GM19240 (cell line): ENCODE measurements around the gene HMCN1.
"Not testable (repeated sequence)": the region's sequence is repeated elsewhere in the genome, so short reads cannot be mapped to it uniquely, and the experiment has no call there.

Source experiments
- DNase-seq: peaks from one replicate; pipeline ENCODE4 v3.0.0; 2011; ENCODE audit warnings: low spot score; ENCODE audit not compliant: insufficient read length

Gene HMCN1

GRCh38 chr1:185846672-185847444 lies 112.7 kb downstream of the HMCN1 start:
- DNase-seq: no peak

- no peak for DNase-seq
Measured at GRCh38 chr1:185849014-185849413, 114.8 kb downstream of the HMCN1 start.

DNA sequence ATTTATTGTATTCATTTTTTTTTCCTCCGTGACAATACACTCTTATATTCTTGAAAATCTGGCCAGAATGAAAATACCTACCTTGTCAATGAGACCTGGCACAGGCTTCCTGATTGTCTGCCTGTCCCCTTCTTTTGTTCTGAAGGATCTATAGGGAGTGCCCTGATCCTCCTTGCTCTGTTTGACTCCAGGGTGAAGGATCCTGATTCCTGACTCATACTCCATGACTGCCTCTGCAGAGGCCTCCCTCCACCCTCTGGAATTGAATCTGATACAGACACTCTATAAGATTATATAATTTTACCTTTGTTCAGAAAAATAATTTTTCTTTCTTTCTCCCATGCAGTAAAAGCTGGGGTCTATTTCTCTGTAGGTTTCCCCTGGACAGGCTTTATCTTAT lies 116.2 kb downstream of the HMCN1 start:
- no peak for DNase-seq

DNA sequence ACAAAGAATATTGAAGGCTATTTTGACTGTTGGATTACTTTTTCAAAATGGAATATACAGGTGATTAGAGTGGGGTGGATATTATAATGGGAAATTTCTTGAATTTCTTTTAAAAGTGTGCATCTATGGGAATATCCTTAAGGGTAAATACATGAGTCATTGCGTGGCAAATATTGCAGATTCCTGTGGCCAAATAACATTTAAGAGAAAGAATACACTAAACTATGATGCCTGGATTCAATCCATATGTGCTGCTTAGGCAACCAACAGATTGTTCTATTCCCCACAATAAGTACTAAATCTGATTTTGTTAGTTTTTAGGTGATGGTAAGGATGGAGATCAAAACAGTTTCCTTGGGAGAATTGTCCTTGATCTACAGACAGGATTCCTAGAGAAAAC lies 119.5 kb downstream of the HMCN1 start:
- no peak for DNase-seq

- DNase-seq: no peak
Measured at GRCh38 chr1:185856482-185856881, 122.3 kb downstream of the HMCN1 start.

GRCh38 chr1:185857442-185857841 lies 123.3 kb downstream of the HMCN1 start:
- DNase-seq: no peak

GRCh38 chr1:185860311-185860710 lies 126.1 kb downstream of the HMCN1 start:
- no peak for DNase-seq

DNA sequence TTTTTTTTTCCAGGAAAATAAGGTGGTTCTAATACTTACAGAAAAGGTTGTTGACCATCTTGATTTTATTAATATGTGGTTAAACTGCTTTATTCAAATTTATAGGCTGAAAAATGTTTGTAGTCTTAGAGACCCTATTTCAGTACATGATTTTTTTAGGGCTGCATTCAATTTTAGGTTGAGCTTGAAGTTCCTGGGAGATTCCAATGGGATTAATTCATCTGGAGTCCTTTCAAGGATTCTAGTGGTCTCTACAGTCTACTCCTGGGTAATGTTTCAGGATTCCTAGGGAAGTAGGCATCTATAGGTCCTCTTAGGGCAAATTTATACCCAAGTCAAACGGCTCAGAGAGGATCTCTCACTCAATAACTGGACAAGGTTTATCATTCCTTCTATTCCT lies 126.7 kb downstream of the HMCN1 start:
- DNase-seq: no peak

- DNase-seq: no peak
Measured at GRCh38 chr1:185861630-185862029, 127.4 kb downstream of the HMCN1 start.

GRCh38 chr1:185862235-185862634 lies 128.0 kb downstream of the HMCN1 start:
- DNase-seq: no peak

DNA sequence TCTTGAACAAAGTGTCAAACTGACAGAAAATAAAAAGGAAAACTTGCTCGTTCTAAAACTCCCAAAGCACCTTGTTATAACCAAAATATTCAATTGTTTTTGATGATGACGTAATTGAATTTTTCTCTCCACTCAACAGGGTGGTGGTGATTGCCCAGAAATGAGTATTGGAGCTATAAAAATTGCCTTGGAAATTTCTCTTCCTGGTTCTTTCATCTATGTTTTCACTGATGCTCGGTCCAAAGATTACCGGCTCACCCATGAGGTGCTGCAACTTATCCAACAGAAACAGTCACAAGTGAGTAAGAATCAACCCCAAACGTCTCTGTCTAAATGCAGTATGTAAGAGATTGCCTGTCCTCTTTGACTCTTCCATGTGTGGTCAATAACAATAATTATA lies 130.1 kb downstream of the HMCN1 start:
- no peak for DNase-seq

DNA sequence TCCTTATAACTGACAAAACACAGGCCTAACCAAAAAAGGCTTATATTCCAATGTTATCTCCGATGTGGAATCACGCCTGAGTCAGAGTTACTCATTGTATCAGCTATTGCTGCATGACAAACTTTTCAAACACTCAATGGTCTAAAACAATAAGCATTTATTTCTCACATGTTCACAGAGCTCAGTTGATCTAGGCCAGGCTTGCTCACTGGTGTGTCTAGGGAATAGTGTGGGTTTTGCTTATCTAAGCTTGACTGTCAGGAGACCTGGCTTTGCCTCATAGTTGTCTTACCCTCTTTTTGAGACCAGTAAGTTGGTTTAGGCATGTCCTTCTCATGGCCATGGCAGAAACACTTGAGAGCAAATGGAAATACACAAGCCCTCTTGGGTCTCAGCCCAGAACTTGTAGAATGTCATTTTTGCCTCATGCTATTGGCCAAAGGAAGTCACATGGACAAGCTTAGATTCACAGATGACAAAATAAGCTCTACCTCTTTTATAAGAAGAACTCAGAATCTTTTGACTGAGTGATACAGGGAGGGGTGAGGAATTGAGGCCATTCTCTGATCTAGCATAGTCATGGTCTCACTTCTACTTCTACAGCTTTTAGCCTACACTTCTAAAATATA lies 130.8 kb downstream of the HMCN1 start:
- DNase-seq: no peak

DNA sequence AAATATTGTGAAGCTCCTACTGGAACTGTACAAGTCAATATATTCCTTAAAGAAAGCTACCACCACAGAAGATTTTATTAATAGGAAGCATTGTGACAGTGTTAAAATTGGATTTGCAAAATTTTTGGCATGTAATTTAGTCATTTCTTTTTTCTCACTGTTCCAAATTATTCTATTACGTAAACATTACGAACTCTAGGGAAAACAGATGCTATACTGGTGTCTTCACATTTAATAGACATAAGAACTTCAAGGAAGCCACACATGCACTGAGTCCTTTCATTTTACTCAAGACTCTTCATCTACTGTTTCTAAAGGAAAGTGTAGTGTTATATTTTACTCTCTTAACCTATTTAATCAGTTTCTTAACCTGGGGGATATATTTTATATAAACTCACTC lies 135.4 kb downstream of the HMCN1 start:
- no peak for DNase-seq

DNA sequence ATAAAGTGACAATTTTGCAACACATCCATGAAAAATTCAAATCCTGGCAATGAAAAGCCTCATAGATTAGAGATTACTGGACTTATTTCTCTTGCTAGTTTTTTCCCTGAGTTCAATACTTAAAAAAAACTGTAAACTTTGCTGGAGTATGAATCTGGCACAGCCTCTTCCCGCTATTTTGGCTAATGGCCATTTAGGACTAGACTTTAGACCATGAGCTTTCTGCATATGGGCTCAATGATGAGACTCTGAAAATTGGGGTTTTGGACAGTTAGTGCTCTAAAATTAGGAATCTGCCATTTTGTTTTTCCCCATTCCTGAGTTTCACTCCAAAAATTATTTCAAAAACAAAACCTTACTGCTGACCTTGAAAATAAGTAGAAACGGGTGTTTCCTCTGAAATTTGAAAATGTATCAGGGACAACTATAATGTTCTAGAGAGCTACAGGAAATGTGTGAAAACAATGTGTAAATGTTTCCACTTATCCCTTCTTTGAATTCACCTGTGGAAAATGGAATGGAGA lies 137.5 kb downstream of the HMCN1 start:
- DNase-seq: no peak

GRCh38 chr1:185874246-185874645 lies 140.1 kb downstream of the HMCN1 start:
- no peak for DNase-seq

- DNase-seq: no peak
Measured at GRCh38 chr1:185880330-185880729, 146.1 kb downstream of the HMCN1 start.

DNA sequence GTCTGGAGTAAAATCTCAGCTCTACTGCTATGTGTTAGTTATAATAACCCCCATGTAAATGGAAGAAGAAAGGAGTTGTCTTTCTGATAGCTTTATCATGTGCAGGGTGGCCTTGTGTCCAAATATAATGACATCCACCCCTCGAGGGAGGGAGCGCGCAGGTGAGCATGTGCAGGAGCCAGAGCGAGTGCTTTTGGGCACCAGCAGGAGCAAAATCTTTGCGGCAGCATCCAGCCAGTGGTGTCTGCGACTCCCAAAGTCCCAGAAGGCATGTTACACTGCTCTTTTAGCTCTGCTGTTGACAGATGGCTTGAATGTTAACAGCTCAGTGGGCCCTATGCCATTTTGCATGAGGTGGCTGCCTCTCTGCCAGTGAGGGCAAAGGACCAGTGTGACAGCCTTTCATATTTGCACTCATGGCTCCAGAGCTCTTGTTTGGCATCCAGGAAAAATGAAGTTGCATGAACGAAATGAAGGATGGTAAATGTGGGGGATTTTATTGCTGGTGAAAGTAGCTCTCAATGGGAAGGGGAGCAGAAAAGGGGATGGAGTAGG lies 146.7 kb downstream of the HMCN1 start:
- DNase-seq: no peak

DNA sequence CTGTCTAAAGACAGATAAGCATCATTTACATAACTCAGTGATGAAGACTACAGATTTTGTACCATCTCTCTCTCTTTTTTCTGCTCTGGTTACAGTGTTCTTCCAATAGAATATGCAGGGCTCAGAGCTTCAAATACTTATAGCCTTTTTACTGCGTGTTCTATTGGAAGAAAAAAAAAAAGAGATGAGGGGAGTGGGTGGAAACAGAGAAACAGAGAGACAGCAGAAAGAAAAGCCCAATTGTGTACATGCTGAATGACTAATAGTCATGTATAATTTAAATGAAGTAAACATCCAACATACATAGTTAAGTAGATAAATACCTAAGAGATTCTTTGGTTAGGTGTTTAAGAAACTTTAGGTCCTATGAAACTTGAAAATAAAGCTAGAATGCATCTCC lies 151.9 kb downstream of the HMCN1 start:
- DNase-seq: no peak

- DNase-seq: no peak
Measured at GRCh38 chr1:185886671-185887070, 152.5 kb downstream of the HMCN1 start.

DNA sequence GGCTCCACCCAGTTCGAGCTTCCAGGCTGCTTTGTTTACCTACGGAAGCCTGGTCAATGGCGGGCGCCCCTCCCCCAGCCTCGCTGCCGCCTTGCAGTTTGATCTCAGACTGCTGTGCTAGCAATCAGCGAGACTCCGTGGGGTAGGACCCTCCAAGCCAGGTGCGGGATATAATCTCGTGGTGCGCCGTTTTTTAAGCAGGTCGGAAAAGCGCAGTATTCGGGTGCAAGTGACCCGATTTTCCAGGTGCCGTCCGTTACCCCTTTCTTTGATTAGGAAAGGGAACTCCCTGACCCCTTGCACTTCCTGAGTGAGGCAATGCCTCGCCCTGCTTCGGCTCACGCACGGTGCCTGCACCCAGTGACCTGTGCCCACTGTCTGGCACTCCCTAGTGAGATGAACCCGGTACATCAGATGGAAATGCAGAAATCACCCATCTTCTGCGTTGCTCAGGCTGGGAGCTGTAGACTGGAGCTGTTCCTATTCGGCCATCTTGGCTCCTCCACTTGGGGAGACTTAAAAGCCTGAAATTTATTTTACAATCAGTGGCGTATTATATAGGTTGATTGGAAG lies 158.7 kb downstream of the HMCN1 start:
- not testable (repeated sequence) for DNase-seq

GRCh38 chr1:185894791-185895190 lies 160.6 kb downstream of the HMCN1 start:
- DNase-seq: no peak

DNA sequence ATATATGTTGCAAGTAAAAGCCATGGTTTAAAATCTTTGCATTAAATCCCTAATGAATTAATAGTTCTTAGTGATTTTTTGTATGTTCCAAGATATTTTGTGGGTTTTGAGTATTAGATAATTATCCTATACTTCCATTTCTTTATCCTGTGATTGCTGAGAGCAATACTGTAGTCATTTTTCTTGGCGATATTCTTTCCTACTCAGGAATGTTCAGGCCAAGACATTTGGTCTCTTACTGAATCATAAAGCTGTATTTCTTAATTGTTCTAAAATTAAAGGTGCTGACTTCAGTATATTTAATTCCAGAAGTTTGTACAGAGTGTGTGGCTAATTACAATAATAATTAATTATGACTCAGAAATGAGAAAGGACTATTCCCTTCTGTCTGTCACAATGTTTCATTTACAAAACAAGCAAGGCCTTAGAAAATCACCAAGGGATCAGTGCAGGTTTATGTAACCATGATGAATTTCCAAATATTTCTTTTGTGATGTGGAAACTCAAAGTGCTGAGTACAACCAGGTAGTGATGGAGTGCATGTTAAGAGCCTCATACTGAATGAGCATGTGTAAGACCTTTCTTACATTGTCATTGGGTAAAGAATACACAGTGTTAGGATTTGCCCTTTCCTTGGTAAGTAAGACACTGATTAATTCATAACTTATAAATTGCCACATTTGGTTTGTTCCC lies 161.2 kb downstream of the HMCN1 start:
- no peak for DNase-seq
